NCI-H2196 (cell line): ENCODE results near the gene FBXW12.
A peak's percentile ranks its signal among the peaks of the same experiment; 100 is the strongest.
"Not testable (repeated sequence)": the region's sequence is repeated elsewhere in the genome, so short reads cannot be mapped to it uniquely, and the experiment has no call there.

Experiments used
- DNase-seq: peaks from one replicate; lab custom pipeline; 2025; ENCODE audit not compliant: unreplicated experiment; lab: John Stamatoyannopoulos, UW

Gene FBXW12

DNA sequence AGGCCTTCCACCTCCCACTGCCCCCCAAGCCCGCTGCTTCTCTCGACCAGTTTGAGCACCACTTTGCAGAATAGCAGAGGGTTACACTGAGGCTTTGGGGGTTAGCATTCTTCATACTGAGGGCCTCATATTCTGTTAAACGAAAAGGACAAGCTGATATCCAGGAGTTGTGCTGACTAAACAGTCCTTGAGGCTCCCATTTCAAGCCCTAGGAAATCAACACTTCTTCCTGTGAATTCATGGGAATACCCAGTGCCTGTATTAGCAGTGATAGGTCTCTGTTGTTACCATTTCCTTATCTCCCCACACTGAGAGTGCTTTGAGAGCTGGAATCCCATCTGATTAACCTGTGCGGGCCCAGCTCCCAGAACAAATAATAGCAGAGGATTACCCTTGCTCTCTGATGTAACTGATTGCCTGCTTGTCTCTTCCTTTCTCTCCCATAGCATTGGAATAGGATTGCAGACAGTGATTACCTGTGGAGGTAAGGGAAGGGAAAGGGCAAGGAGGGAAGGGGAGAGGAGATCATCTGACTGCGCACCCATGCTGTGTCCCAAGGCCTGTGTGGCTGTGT, 930 bp downstream of the FBXW12 start:
- DNase-seq = no peak

- no peak for DNase-seq
These were observed 15.6 kb downstream of the FBXW12 start for GRCh38 chr3:48387634-48388033.

GRCh38 chr3:48388966-48389365, 16.9 kb downstream of the FBXW12 start:
- no peak for DNase-seq

GRCh38 chr3:48394391-48394790, 22.4 kb downstream of the FBXW12 start:
- no peak for DNase-seq

GRCh38 chr3:48395714-48396113, 23.7 kb downstream of the FBXW12 start:
- no peak for DNase-seq

- no peak for DNase-seq
These were observed 26.0 kb downstream of the FBXW12 start for GRCh38 chr3:48397767-48398681.

DNA sequence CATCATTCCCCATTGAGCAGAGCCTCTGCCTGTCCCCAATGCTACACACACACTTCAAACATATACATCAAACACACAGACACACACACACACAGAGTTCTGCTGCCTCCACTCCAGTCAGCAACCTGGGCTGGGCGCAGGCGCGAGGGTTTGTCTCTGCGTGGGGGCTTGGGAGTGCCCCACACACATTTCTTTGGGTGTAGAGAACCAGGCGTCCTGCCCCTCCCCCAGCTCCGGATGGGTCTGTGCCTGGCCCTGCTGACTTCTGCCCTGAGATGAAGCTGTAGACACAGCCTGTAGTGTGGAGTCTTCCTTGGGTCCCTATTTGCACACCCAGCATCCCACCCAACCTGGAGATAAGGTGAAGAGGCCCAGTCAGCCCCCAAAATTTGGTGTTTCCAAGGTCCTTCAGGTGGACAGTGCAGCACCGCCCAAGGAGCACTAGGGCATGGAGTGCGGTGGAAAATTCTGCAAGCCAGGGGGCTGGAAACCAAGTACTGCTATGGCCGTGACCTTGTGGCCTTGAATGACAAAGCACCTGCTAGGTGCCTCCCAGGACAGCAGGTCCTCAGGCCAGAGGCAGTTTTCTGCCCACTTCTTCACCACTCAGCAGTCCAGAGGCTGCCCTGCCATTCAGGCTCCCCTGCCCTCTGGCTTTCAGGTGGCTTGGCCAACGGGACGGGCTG, 26.8 kb downstream of the FBXW12 start:
- DNase-seq = no peak

DNA sequence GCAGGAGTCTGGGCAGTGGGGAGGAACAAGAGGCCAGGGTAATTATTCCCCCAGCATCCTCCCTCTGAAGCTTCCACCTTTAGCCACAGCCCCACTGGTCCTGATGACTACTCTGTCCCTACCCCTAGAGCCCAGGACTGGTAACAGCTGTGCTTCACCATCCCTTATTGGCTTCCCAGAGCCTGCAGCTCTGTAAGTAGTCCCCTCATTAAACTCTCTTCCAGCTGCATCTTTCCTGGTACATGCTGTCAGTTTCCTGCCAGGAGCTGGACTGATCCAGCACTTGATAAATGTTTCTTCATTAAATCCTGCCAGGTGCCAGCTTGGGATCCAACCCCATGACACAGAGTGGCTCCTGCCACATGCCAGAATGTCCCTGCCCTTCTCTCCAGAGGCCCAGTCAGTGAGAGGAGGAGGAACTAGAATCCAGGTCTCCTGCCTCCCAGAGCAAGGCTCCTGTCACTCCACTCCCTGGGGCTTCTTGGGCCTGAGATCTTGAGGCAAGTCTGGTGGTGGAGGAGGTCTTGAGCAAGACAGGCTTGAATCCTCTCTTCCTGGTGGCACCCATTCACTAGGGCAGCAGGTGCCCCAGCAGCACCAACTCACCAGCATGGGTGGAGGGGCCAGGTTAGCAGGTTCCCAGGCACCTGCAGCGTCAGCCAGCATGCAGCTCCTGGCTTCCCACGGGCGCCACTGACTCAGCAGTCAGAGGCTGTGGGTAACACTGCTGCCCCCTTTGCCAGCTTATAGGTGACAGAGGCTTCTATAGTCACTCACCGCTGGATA, 27.6 kb downstream of the FBXW12 start:
- no peak for DNase-seq

DNA sequence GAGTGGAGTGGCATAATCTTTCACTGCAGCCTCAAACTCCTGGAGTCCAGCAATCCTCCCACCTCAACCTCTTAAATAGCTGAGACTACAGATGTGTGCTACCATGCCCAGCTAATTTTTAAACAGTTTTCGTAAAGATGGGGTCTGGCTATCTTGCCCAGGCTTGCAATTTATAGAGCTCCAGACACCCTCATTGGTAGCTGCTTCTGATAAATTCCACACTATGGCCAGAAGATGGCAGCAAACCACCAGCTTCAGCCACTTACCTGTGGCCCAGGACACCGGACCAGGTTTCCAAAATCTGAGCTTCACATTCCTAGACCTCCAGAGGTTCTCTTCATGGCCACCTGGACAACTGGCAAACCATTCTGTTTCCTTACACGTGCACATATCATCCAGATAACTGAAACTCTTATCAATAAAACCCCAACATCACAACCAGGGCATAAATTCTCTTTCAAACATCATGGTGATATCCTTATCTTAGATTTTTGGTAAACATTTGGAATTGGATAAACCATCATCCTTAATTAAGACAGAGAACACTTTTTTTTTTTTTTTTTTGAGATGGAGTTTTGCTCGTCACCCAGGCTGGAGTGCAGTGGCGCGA, 28.9 kb downstream of the FBXW12 start:
- peak; percentile 29 for DNase-seq

- DNase-seq = not testable (repeated sequence)
These were observed 29.4 kb downstream of the FBXW12 start for GRCh38 chr3:48401434-48401901.

DNA sequence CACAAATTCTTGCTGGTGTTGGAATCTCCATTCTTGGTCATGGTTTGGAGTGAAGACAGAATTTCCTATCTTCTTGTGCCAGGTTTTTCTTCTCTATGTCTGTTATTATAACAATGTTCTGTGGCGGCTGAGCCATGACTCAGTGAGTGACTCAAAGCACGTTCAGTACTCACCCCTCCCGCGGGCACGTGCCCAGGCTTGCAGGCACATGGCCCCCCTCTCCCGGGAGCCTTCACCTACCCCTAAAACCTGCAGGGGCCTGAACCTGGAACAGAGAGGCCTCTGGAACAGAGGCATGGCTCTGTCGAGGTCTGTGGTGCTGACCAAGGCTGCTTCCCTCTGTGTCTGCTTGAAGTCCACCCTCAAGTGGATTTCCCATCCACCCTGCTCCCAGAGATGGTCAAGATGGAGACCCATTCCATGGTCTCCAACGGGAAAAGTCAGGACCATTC, 30.3 kb downstream of the FBXW12 start:
- no peak for DNase-seq

DNA sequence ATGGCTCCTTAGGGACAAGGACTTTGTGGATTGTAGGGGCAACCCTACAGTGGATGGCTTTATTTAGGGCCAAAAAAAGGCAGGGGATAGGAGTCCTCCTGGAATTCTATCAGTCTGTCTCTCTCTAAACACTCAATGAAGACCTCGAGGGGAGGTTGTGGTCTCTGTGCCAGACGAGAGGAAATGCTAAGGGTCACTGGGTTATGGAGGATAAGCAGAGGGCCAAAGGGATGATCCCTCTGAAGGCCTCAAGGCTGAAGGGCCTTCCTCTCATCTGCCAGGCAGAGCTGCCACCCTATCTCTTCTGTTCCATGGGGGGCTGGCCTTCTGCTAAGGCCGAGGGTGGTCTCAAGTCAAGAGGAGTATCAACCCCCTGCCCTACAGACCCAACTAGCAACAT, 30.9 kb downstream of the FBXW12 start:
- no peak for DNase-seq

- DNase-seq = no peak
These were observed 31.8 kb downstream of the FBXW12 start for GRCh38 chr3:48403533-48404439.

DNA sequence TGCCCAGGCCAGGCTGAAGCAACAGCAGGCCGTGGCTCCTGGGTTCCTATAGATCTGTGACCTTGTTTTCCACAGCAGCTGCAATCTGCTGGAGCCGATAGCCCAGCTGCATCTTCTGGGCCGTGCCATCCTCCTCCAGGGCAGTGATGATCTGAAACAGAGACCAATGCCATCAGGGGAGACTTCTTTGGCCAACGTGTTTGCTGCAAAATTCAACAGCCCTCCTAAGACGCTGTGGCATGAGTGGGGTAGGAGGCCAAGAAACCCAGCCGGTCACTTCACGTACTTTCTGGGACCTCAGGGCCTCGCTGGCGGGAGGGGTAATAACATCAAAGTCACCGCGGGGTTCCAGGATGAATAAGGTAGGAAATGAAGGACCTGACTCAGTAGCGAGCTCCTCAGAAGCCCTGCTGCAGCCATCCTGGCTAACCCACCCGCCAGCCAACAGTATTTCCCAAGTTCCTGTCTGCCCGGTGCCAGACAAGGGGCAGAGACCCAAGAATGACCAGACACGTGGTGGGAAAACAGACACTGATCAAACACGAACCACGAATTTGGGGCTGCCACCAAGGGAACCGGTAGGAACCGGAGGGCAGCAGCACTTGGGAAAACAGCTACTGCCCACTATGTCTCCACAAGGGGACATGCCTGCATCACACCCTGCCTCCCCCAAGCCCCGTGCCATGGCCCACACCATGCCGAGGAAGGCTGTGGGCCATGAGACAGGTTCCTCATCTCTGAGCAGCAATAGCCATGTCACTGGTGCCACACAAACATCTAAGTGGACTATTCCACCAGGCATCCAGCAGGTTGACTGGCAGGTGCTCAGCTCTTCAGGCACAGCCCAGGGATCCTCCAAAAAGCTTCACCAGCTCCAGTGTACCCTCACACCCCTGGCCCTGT, 32.7 kb downstream of the FBXW12 start:
- no peak for DNase-seq

DNA sequence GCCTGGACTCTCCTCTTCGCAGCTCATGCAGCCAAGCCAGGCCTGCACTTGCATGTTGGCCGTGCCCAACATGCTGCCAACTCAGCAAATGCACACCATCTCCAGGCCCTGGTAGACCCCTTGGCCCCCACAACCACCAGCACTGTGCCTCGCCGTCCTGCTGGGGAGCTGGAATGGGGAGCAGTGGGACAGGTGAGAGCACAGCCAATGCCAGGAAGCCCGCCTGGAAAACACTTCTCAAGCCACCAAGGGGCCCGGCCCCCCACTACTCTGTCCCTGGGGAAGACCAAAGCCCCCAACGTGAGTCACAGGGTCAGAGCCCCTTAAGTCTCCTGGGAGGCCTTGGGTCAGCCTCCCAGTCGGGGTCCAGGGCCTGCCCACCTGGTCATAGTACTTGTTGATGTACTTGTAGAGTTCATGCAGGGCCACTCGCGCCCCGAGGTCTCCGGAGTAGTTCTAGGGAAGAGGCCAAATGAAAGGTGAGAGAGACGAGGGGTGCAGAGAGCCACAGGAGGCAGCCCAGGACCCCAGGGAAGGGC, 33.4 kb downstream of the FBXW12 start:
- DNase-seq = no peak

GRCh38 chr3:48405971-48406370, 34.0 kb downstream of the FBXW12 start:
- DNase-seq = no peak

- no peak for DNase-seq
These were observed 34.7 kb downstream of the FBXW12 start for GRCh38 chr3:48406443-48407431.
